ENCODE measurements around the gene LDLRAP1. TPM values are rescaled to one million over a fixed set of nuclear protein-coding genes. Genes with fewer than 3 reads are reported as not detected.

Gene LDLRAP1
- polyA plus RNA-seq, 4 donors: 12.4 to 15.4 (median 14.3) TPM

DNA sequence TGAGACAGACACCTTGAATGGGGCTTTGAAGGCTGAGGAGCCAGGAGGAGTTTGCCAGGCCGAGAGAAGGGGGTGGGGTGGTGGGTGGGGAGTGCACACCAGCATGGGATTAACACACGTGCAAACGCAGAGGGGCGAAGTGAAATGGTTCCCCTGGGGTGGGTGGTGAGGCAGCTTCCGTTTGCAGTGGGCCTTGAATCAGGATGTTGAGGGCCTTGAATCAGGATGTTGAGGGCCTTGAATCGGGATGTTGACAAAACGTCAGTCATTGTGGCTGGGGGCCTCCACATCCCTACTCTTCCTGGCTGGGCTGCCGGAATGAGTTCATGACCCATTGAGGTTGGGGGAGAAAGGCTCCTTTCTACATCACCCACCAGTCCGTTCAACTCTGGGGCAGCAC lies 16.6 kb downstream of the LDLRAP1 start:
- DNase-seq (ENCODE audit: low read depth in 4 of 4, low spot score in 2 of 4): no peak

- DNase-seq (ENCODE audit: low read depth in 4 of 4, low spot score in 2 of 4): no peak
Measured at GRCh38 chr1:25560788-25561187, 17.4 kb downstream of the LDLRAP1 start.

DNA sequence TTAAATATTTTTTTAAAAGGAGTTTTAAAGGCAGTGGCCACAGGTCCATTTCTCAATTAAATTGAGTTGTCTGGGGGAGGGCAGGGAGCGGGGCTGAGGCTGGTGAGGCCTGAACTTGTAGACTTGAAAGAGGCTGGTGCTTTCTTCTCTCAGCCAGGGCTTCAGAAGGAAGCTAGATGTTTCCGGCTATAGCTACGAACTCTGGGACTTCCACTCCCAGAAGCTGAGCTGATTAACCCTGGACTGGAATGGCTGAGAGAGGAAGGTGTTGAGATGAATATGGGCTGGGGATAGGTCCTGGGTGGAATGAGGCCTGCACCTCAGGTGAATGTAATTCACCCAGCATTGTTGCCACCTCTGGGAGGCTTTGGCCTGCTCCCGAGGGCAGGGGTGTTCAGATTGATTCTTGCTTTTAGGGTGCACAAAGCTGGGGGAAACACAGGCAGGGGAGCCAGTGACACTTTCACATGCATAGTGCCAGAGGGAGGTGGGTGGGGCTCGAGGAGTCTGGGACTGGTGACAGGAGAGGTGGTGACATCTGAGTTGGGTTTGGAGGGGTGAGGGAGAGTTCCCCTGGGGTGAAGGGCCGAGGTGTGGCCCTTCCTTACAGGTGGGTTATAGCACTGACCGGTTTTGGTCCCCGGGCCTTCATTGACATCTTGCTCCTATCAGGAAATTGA lies 18.2 kb downstream of the LDLRAP1 start:
- no peak for DNase-seq (ENCODE audit: low read depth in 4 of 4, low spot score in 2 of 4)

DNA sequence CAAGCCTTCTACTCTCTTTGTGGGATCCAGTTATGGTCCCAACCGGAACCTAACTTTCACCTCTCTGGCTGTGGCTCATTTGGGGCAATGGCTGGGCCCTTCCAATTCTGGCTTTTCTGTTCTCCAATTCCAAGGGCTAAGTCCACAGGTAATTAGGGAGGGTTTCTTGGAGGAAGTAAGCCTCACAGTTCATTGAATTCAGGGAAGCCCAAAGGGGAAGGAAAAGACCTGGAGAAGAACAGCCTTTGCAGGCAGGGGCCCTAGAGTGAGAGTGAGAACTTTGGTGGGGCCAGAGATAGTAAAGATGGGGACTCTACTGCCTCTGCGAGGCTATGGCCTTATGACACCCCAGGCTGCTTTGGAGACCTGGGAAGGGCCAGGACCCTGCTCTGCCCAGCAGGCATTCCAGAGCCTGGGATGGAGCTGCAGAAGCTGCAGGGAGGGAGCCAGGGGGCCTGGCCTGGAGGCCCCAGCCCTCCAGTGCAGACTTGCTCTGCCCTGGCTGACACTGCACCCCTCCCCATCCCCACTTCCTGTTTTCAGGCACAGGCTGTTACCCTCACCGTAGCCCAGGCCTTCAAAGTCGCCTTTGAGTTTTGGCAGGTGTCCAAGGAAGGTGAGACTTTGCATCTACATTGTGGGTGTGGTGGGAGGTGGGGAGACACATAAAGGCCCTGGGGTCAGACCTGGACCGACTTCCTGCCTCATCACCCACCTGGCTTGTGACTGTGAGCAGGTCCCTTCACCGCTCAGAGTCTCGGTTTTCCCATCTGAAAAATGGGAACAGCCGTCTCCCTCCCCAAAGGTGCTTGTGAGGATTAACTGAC lies 18.9 kb downstream of the LDLRAP1 start:
- no peak for DNase-seq (ENCODE audit: low read depth in 4 of 4, low spot score in 2 of 4)

- no peak for DNase-seq (ENCODE audit: low read depth in 4 of 4, low spot score in 2 of 4)
Measured at GRCh38 chr1:25562928-25563283, 19.5 kb downstream of the LDLRAP1 start.

GRCh38 chr1:25563330-25564215 lies 20.2 kb downstream of the LDLRAP1 start:
- no peak for DNase-seq (ENCODE audit: low read depth in 4 of 4, low spot score in 2 of 4)

DNA sequence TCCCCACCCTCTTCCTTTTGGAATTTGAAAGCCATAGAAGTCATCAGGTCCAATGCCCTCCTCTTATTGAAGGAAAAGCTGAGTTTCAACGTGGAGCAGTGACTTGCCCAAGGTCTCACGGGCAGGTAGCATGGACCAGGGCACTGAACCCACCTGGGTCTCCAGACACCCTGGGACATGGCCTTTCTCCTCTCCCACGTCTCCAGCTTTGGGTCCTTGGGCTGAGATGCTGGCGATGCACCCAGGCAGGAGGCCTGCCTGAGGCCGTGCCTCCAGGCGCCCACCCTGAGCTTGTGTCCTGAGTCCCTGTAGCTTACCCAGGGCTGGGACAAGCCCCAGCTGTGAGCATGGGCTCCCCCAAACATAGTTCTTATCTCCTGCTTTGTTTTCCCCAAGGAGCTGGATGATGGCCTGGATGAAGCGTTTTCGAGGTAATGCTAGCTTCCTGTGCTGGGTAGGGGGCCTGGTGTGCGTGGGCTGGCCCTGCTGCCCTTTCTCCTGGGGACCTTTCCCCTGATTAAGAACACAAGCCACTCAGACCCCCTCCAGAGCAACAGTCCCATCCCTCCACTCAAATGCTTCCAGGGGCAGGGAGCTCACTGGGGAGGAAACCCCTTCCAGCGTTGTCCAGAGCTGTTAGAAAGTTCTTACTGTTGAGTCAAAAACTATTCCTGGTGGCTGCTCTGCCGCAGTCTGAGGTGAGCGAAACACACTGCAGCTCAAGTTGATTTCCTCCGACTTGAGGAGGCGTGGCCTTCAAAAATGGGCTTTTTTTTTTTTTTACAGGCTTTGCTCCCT lies 21.6 kb downstream of the LDLRAP1 start:
- no peak for DNase-seq (ENCODE audit: low read depth in 4 of 4, low spot score in 2 of 4)

DNA sequence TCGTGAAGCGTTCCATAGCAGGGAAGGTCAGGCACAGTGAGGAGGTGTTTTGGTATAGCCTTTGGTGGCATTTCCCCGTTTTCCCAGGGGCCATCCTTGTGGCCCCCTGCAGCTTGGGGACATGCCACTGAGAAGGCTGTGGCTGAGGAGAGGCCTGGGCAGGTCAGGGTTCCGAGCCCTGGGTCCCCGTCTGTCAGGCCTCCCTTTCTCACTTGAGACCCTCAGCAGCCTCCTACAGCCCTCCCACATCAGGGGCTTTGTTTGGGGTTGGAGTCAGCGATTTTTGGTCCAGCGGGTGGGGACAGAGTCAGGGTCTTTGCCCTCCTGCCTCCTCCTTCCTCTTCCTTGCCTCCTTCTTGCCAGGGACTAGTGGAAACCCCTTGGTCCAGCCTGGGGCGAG lies 22.2 kb downstream of the LDLRAP1 start:
- no peak for DNase-seq (ENCODE audit: low read depth in 4 of 4, low spot score in 2 of 4)

- DNase-seq (ENCODE audit: low read depth in 4 of 4, low spot score in 2 of 4): no peak
Measured at GRCh38 chr1:25566176-25566729, 22.8 kb downstream of the LDLRAP1 start.

- no peak for DNase-seq (ENCODE audit: low read depth in 4 of 4, low spot score in 2 of 4)
Measured at GRCh38 chr1:25566730-25567341, 23.4 kb downstream of the LDLRAP1 start.

- DNase-seq (ENCODE audit: low read depth in 4 of 4, low spot score in 2 of 4): no peak
Measured at GRCh38 chr1:25567710-25568089, 24.3 kb downstream of the LDLRAP1 start.

DNA sequence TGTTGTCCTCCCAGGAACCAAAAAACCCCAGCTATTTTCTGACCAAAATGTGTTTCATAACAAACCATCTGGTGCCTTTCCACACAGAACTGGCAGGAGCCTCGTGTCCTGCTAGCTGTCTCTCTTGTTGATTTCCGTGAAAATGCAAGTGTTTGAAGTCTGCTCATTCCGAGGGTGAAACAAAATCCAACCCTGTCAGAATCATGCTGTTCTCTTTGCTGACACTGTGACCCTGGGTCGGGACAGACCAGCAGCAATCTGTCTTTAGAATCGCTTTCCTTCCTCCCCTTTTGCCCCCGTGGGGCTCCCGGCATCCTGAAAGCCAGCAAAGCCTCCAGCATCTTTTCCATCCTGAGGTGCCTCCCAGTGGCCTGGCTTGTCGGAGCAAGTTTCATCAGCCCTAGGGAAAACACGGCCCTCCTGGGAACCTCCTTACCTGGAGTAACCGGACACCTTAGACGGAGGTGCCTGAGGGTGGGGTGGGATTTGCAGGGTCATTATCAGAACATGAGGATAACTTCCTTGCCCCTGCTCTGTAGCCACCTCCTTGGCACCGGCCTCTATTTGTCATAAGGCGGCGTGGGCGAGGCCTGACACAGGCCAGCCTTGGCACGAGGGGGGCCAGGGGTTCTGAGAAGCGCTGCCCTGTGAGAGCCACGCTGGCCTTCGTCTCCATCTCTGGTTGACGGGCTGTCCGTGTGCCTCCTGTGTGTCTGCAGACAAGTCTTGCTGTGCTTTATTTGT lies 24.9 kb downstream of the LDLRAP1 start:
- no peak for DNase-seq (ENCODE audit: low read depth in 4 of 4, low spot score in 2 of 4)

- no peak for DNase-seq (ENCODE audit: low read depth in 4 of 4, low spot score in 2 of 4)
Measured at GRCh38 chr1:25568834-25569596, 25.6 kb downstream of the LDLRAP1 start.

- no peak for DNase-seq (ENCODE audit: low read depth in 4 of 4, low spot score in 2 of 4)
Measured at GRCh38 chr1:25569597-25570396, 26.4 kb downstream of the LDLRAP1 start.

DNA sequence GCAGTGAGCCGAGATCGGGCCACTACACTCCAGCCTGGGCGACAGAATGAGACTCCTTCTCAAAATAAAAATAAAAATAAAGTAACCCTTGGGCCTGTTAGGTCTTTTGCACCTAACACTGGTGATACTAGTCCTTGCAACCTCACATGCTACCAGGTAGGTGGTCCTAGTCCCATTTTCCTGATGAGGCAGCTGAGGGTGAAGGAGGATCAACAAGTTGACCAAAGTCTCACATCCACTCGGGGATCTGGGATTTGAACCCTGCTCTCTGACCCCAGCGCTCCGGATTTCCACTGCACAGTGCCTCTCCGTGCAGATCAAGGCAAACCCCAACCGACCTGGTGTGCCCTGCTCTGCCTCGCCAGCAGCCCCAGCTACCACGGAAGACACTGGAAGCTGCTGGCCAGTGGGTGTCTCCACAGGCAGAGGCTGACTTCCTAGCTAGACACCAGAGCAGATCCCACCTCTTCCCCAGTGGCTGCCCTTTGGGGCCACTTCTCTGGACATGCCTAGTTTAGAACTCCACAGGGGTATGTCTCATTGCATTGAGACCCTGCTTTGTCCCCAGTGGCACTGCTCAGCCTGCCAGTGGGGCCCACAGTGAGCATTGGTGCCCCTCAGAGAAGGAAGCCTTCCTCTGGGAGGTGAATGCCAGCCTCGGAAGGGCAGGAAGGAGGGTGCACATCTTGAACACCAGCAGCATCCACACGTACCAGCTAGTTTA lies 27.6 kb downstream of the LDLRAP1 start:
- DNase-seq (ENCODE audit: low read depth in 4 of 4, low spot score in 2 of 4): no peak

- no peak for DNase-seq (ENCODE audit: low read depth in 4 of 4, low spot score in 2 of 4)
Measured at GRCh38 chr1:25571522-25571970, 28.1 kb downstream of the LDLRAP1 start.

DNA sequence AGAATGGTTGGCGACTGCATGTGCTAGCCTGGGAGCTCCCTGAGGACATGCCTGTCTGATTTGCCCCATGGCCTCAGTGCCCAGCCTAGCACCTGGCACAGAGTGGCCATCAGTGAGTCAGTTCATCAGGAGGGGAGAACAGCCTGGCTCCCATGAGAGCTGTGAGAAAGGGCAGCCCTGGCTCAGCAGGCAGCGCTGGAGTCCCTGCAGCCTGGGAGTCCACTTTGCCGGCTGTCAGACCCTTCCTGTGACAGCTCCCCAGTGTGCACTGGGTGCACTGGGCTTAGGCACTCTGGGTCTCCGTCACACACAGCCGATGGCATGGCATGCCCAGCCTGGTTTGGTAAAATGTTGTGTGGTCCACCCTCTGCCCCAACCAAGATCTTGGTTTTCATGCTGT lies 28.7 kb downstream of the LDLRAP1 start:
- no peak for DNase-seq (ENCODE audit: low read depth in 4 of 4, low spot score in 2 of 4)
